Neuronal stem cell (in vitro differentiated cells): ENCODE measurements around the gene CNTNAP5.

Experiments used
- DNase-seq: peaks from one replicate; pipeline ENCODE4 v3.0.0-alpha.2; 2013; ENCODE audit warnings: low spot score
- H2AFZ ChIP-seq: one replicate; pipeline ENCODE4 v1.6.1; 2013; ENCODE audit warnings: mild to moderate bottlenecking, low read length, inconsistent platforms
- H2AK5ac ChIP-seq: 2 replicates; pipeline ENCODE4 v1.6.1; 2013; ENCODE audit warnings: low read depth, mild to moderate bottlenecking, inconsistent platforms, low read length, moderate library complexity, mixed read lengths
- H2BK120ac ChIP-seq: 2 replicates; pipeline ENCODE4 v1.6.1; 2013; ENCODE audit warnings: low read depth, mild to moderate bottlenecking, inconsistent platforms, low read length, moderate library complexity, mixed read lengths
- H2BK12ac ChIP-seq: one replicate; pipeline ENCODE4 v1.6.1; 2013; ENCODE audit warnings: low read length, inconsistent platforms
- H2BK15ac ChIP-seq: 2 replicates; pipeline ENCODE4 v1.6.1; 2013; ENCODE audit warnings: mild to moderate bottlenecking, low read length, inconsistent platforms, mixed read lengths
- H2BK5ac ChIP-seq: one replicate; pipeline ENCODE4 v1.6.1; 2013; ENCODE audit warnings: inconsistent platforms, mild to moderate bottlenecking, low read length, moderate library complexity
- H3K14ac ChIP-seq: one replicate; pipeline ENCODE4 v1.6.1; 2013; ENCODE audit warnings: low read length, inconsistent platforms
- H3K18ac ChIP-seq: 2 replicates; pipeline ENCODE4 v1.6.1; 2013; ENCODE audit warnings: low read length, inconsistent platforms
- H3K23ac ChIP-seq: 2 replicates; pipeline ENCODE4 v1.6.1; 2013; ENCODE audit warnings: low read depth, mild to moderate bottlenecking, mixed read lengths, low read length, inconsistent platforms; ENCODE audit not compliant: poor library complexity
- H3K27ac ChIP-seq: replicated peaks from 3 replicates; pipeline ENCODE4 v1.5.1; 2013; ENCODE audit warnings: low read length, inconsistent platforms
- H3K27me3 ChIP-seq, 3 experiments: 2 replicates each; pipeline ENCODE4 v1.6.1; 2013; ENCODE audit warnings: low read length in 3 of 3, mild to moderate bottlenecking in 2 of 3, inconsistent platforms in 1 of 3, low read depth in 1 of 3, mixed read lengths in 1 of 3, moderate library complexity in 1 of 3; ENCODE audit not compliant: control insufficient read depth in 3 of 3, insufficient read depth in 3 of 3
- H3K36me3 ChIP-seq, 2 donors: replicated peaks in 1 of 2; 2 replicates each; pipeline ENCODE4 v1.6.1; 2013; ENCODE audit warnings: low read length in 2 of 2; ENCODE audit not compliant: control insufficient read depth in 2 of 2, insufficient read depth in 2 of 2
- H3K4ac ChIP-seq: 2 replicates; pipeline ENCODE4 v1.6.1; 2013; ENCODE audit warnings: inconsistent platforms, mild to moderate bottlenecking, low read length, moderate library complexity
- H3K4me1 ChIP-seq, 2 donors: 1 replicate in 1 of 2; 2 replicates in 1 of 2; pipeline ENCODE4 v1.6.1; 2013; ENCODE audit warnings: low read length in 2 of 2, low read depth in 1 of 2; ENCODE audit not compliant: control insufficient read depth in 2 of 2, insufficient read depth in 1 of 2
- H3K4me2 ChIP-seq: one replicate; pipeline ENCODE4 v1.6.1; 2013; ENCODE audit warnings: mild to moderate bottlenecking, low read length, inconsistent platforms; ENCODE audit not compliant: insufficient read depth, poor library complexity, severe bottlenecking
- H3K4me3 ChIP-seq, 2 donors: 2 replicates each; pipeline ENCODE4 v1.5.1; 2013; ENCODE audit warnings: low read length in 2 of 2, mild to moderate bottlenecking in 2 of 2, inconsistent platforms in 1 of 2, moderate library complexity in 1 of 2
- H3K79me1 ChIP-seq: one replicate; pipeline ENCODE4 v1.6.1; 2013; ENCODE audit warnings: low read depth, mild to moderate bottlenecking, inconsistent platforms, low read length, moderate library complexity
- H3K9ac ChIP-seq: one replicate; pipeline ENCODE4 v1.6.1; 2013; ENCODE audit warnings: mild to moderate bottlenecking, low read depth, low read length, inconsistent platforms; ENCODE audit not compliant: poor library complexity
- H3K9me3 ChIP-seq, 2 donors: replicated peaks in 1 of 2; 2 replicates each; pipeline versions ENCODE3 to v1.6.1; 2013; ENCODE audit warnings: low read length in 2 of 2, mild to moderate bottlenecking in 2 of 2, inconsistent platforms in 1 of 2, low read depth in 1 of 2, mixed read lengths in 1 of 2, moderate library complexity in 1 of 2; ENCODE audit not compliant: control insufficient read depth in 2 of 2, insufficient read depth in 1 of 2
- H4K8ac ChIP-seq: one replicate; pipeline ENCODE4 v1.6.1; 2013; ENCODE audit warnings: low read depth, mild to moderate bottlenecking, inconsistent platforms, low read length, moderate library complexity
- H4K91ac ChIP-seq: one replicate; pipeline ENCODE4 v1.6.1; 2013; ENCODE audit warnings: low read length, low read depth, mild to moderate bottlenecking, inconsistent platforms; ENCODE audit not compliant: poor library complexity
- WGBS, 2 donors: extraction: QIAGEN DNeasy Blood & Tissue Kit; methylation state at CpG; one replicate each; pipeline ENCODE4 v1.1.7; 2013; ENCODE audit warnings: missing lambda C conversion rate in 2 of 2, mixed read lengths in 1 of 2; ENCODE audit not compliant: insufficient read length in 2 of 2, insufficient replicate concordance in 1 of 2; ENCODE audit errors: extremely low coverage in 2 of 2; 5-methylcytosine and 5-hydroxymethylcytosine counted together

CNTNAP5 gene

GRCh38 chr2:124309563-124310138 lies 284.6 kb downstream of the CNTNAP5 start:
- no peaks in the 10 kb centered on the region for H3K27me3 ChIP-seq
- no peak overlapping the region for H3K9ac ChIP-seq
- H4K91ac ChIP-seq, result no peak overlapping the region
- H3K14ac ChIP-seq, result no peak overlapping the region
- H3K4ac ChIP-seq, result no peak overlapping the region
- H3K4me2 ChIP-seq, result no peak overlapping the region
- no peak overlapping the region for H3K18ac ChIP-seq
- no peaks in the 10 kb centered on the region for H3K79me1 ChIP-seq
- no peak overlapping the region for H3K23ac ChIP-seq
- no peak overlapping the region for H4K8ac ChIP-seq
- no peak for DNase-seq
- H2BK15ac ChIP-seq, result no peak overlapping the region
- WGBS, 2 donors, result no CpG with 5 or more reads among the region's 8 CpGs
- H2BK12ac ChIP-seq, result no peak overlapping the region
- no peak overlapping the region for H2AK5ac ChIP-seq
- no peak overlapping the region for H2AFZ ChIP-seq
- H3K27ac ChIP-seq, result no peak overlapping the region
- H3K36me3 ChIP-seq, result no peaks in the 10 kb centered on the region
- H2BK5ac ChIP-seq, result no peak overlapping the region
- H3K9me3 ChIP-seq, result no peaks in the 10 kb centered on the region
- H2BK120ac ChIP-seq, result no peak overlapping the region
- H3K4me3 ChIP-seq, result no peak overlapping the region
- H3K4me1 ChIP-seq, result no peaks in the 10 kb centered on the region

- no peak for DNase-seq
- H3K27ac ChIP-seq, result no peak overlapping the region
- H3K9me3 ChIP-seq, result no peaks in the 10 kb centered on the region
- H3K18ac ChIP-seq, result no peak overlapping the region
- no peak overlapping the region for H4K91ac ChIP-seq
- no peaks in the 10 kb centered on the region for H3K79me1 ChIP-seq
- H3K14ac ChIP-seq, result no peak overlapping the region
- no peak overlapping the region for H3K23ac ChIP-seq
- H2AFZ ChIP-seq, result no peak overlapping the region
- no peak overlapping the region for H2AK5ac ChIP-seq
- no peaks in the 10 kb centered on the region for H3K4me1 ChIP-seq
- no peak overlapping the region for H3K4me2 ChIP-seq
- no peak overlapping the region for H3K4ac ChIP-seq
- H3K27me3 ChIP-seq, result no peaks in the 10 kb centered on the region
- H3K36me3 ChIP-seq, result no peaks in the 10 kb centered on the region
- H3K9ac ChIP-seq, result no peak overlapping the region
- no CpG with 5 or more reads among the region's 4 CpGs for WGBS, 2 donors
- H2BK15ac ChIP-seq, result no peak overlapping the region
- H2BK120ac ChIP-seq, result no peak overlapping the region
- no peak overlapping the region for H3K4me3 ChIP-seq
- no peak overlapping the region for H4K8ac ChIP-seq
- no peak overlapping the region for H2BK12ac ChIP-seq
- no peak overlapping the region for H2BK5ac ChIP-seq
These were observed 285.6 kb downstream of the CNTNAP5 start for GRCh38 chr2:124310671-124311070.

- H3K18ac ChIP-seq, result no peak overlapping the region
- no CpG with 5 or more reads among the region's 8 CpGs for WGBS, 2 donors
These were observed 289.0 kb downstream of the CNTNAP5 start for GRCh38 chr2:124314084-124314483.

DNA sequence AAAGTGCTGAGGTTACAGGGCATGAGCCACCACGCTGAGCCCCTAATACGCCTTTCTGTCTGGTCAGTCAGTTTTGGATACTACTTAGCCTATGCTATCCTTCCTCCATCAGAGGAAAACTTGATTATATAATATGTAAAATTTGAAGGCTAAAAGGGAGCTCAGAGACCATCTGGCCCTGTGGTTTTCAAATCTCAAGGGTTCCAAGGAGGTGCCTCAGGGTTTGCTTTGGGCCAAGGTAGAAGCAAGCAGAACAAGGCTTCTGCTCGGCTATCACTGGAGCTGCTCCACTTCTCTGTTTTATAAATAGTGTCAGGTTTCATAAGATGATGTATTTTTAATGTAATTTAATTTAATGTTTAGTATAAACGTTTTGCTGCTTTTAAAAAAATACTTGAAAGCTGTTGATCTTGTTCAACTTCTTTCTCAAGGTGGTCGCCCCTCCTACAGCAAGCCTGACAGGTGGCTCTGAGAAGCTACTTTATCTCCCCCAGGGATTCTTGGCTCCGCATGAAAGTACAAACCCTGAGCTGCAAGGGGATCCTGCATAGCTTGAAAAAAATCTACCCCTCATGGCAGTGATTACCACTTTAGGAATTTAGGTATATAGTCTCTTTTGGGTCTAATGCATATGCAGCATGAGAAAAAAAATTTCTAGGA lies 290.3 kb downstream of the CNTNAP5 start:
- 100% methylated on average over 1 of the region's 6 CpGs; no CpG with 5 or more reads in 1 of the 2 donors for WGBS, 2 donors
- no peak overlapping the region for H3K27ac ChIP-seq
- no peak overlapping the region for H2BK5ac ChIP-seq
- no peaks in the 10 kb centered on the region for H3K9me3 ChIP-seq
- H2AK5ac ChIP-seq, result no peak overlapping the region
- no peak for DNase-seq
- H4K91ac ChIP-seq, result no peak overlapping the region
- H3K4ac ChIP-seq, result no peak overlapping the region
- H3K18ac ChIP-seq, result no peak overlapping the region
- H3K23ac ChIP-seq, result no peak overlapping the region
- no peaks in the 10 kb centered on the region for H3K27me3 ChIP-seq
- no peak overlapping the region for H3K9ac ChIP-seq
- H3K36me3 ChIP-seq, result no peaks in the 10 kb centered on the region
- no peak overlapping the region for H2AFZ ChIP-seq
- H2BK120ac ChIP-seq, result no peak overlapping the region
- H4K8ac ChIP-seq, result no peak overlapping the region
- H3K4me2 ChIP-seq, result no peak overlapping the region
- no peak overlapping the region for H2BK15ac ChIP-seq
- H3K4me3 ChIP-seq, result no peak overlapping the region
- H3K14ac ChIP-seq, result no peak overlapping the region
- no peaks in the 10 kb centered on the region for H3K79me1 ChIP-seq
- H3K4me1 ChIP-seq, result no peaks in the 10 kb centered on the region
- no peak overlapping the region for H2BK12ac ChIP-seq

More at GRCh38 chr2:124314084-124314483, 289.0 kb downstream of the CNTNAP5 start:
- H3K27ac ChIP-seq, result no peak overlapping the region
- no peak overlapping the region for H2AK5ac ChIP-seq
- no peak overlapping the region for H3K14ac ChIP-seq
- no peak overlapping the region for H2BK5ac ChIP-seq
- H3K9ac ChIP-seq, result no peak overlapping the region
- no peaks in the 10 kb centered on the region for H3K27me3 ChIP-seq
- no peak overlapping the region for H4K8ac ChIP-seq
- no peaks in the 10 kb centered on the region for H3K9me3 ChIP-seq
- H2BK12ac ChIP-seq, result no peak overlapping the region
- H3K4me3 ChIP-seq, result no peak overlapping the region
- no peaks in the 10 kb centered on the region for H3K36me3 ChIP-seq
- H3K4me2 ChIP-seq, result no peak overlapping the region
- H2BK15ac ChIP-seq, result no peak overlapping the region
- H3K4me1 ChIP-seq, result no peaks in the 10 kb centered on the region
- no peak overlapping the region for H2BK120ac ChIP-seq
- no peak for DNase-seq
- no peak overlapping the region for H3K4ac ChIP-seq
- H3K79me1 ChIP-seq, result no peaks in the 10 kb centered on the region
- no peak overlapping the region for H2AFZ ChIP-seq
- H4K91ac ChIP-seq, result no peak overlapping the region
- no peak overlapping the region for H3K23ac ChIP-seq
